GM19438 (cell line): ENCODE measurements around the gene LCT.

Experiments
- ATAC-seq: cut with Tn5 transposase; IDR thresholded peaks from one replicate; pipeline ENCODE4 v1.9.1; 2021; ENCODE audit warnings: low read depth; ENCODE audit not compliant: unreplicated experiment

The LCT gene

DNA sequence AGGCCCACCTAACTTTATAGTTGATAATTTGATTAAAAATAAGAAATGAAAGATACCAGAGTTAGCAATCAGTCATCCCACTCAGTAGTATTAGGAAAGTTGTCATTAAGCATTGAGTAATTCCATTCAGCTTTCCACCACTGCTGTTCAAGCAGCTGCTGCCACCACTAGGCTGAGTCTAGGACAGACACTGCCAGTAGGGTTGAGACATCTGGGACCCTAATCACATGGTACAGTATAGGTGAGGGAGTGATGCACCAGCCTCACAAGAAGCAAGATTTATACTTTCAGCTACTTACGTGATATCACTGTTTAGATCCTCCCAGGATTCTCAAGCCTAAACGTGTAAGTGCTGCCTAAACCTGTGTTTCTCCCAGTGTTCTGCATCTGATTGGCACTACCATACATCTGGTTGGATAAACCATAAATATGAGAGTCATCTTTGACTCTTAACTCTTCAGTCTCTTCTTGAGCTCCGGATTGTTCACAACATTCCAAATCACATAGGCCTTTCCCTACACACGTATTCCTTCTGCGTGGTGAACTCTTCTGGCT lies 92.1 kb downstream of the LCT start:
- ATAC-seq, result no peak

DNA sequence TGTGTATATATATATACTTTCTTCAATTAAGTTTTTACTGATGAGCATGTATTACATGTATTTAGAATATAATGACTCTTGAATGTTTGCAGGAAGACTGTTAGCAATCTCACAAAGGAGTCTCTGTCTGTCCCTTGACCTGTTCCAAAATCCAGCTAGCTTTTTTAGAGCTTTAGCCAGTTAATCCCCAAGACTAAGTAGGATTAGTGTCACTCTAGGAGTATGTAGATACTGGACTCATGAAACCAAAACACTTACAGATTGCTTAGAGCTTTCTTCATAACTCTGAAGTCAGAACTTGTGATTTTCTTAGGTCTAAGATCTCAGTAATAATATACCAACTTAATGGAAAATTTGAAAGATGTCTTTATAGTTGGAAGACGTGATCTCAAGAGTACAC lies 93.1 kb downstream of the LCT start:
- no peak for ATAC-seq

DNA sequence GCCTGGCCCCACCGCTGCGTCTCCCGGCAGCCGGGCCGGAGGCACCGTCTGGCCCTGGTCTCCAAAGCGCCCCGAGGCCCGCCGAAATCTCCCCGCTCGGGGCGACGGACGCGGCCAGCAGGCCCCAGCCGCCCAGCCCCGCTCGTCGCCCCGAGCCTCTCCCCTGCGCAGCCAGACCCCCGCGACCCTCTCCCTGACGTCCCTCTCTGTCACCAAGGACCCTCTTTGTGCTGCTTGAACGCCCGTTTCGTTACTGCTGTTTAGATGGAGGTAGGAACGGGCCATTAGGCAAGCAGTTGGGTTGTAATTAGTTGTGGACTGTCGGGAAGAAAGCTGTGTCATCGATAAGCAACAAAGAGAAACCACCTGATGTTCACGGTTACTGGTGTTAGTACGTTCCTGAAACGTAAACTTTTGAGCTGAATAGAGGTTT lies 94.6 kb downstream of the LCT start:
- peak; percentile 25 for ATAC-seq

- ATAC-seq, result peak; percentile 89
Observed at GRCh38 chr2:135741395-135742324, 95.3 kb downstream of the LCT start, which contains the start of gene UBXN4. Gene UBXN4 (plus strand): TSS chr2:135741855. CDS start chr2:135741930, 75 bp downstream.

- ATAC-seq, result no peak
Observed at GRCh38 chr2:135741043-135741394, 96.0 kb downstream of the LCT start.

DNA sequence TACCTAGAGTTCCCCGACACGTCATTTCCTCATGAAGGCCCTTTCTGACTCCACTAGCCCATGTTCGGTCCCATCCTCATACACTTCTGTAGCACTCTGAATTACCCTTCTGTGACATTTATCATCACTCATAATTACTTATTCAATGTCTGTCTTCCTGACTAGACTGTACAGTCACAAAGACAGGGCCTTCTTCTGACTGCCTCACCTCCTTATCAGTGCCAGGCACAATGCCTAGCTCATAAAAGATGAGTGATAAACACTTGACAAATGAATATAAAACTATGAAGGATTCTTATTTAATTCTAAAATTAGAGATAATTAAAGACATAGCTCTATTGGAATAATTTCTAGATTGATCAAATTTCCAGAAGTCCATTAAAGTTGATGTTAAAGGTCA lies 96.8 kb downstream of the LCT start:
- no peak for ATAC-seq
